ENCODE results near the gene FUNDC1.

Gene FUNDC1

DNA sequence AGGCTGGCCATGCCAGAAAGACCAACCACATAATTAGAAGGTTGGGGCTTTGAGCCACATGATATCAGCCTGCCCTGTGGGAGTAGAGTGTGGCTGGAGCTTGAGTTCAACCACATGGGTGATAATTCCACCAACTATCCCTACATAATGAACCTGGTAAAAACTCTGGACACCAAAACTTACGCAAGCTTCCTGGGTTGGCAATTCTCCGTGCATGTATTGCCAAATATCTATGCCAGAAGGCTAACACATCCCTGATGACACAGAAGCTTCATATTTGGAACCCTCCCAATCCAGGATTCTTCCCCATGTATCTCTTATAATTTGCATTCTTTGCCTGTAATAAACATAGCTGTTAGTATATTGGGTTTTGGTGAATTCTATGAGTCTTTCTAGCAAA is 68.2 kb downstream of the FUNDC1 start:
- peak; percentile 39 for DNase-seq
